Pons (tissue), 1 donor: ENCODE data around the gene PALM.
"Not testable (repeated sequence)": the region's sequence is repeated elsewhere in the genome, so short reads cannot be mapped to it uniquely, and the experiment has no call there.

Experiments
- DNase-seq: peaks from one replicate; pipeline ENCODE4 v3.0.0-alpha.2; 2016; ENCODE audit warnings: low spot score

Gene PALM

DNA sequence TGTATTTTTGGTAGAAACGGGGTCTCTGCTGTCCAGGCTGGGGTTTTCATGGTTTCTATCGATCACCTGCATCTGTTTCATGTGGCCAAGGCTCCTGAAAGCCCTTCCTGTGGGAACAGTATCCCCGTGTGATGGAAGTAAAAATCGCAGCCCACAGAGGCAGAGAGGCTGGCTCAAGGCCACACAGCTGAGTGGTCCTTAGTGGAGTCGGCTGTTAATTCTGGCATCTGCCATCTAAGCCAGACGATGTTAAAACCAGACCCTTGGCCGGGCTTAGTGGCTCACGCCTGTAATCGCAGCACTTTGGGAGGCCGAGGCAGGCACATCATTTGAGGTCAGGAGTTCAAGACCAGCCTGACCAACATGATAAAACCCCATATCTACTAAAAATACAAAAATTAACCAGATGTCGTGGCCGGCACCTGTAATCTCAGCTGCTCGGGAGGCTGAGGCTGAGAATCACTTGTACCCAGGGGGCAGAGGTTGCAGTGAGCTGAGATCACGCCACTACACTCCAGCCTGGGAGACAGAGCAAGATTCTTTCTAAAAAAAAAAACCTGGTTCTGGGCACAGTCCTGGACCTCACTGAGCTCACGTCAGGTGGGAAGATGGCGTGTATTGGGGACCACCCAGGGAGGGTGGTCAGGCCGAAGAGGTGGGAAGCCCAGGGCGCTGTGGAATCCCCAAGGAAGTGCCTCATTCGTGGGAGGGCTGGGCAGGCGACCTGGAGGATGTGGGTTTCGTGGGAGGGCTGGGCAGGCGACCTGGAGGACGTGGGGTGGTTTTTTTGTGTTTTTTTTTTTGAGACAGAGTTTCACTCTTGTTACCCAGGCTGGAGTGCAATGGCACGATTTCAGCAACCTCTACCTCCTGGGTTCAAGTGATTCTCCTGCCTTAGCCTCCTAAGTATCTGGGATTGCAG is 23.7 kb downstream of the PALM start:
- no peak for DNase-seq

DNA sequence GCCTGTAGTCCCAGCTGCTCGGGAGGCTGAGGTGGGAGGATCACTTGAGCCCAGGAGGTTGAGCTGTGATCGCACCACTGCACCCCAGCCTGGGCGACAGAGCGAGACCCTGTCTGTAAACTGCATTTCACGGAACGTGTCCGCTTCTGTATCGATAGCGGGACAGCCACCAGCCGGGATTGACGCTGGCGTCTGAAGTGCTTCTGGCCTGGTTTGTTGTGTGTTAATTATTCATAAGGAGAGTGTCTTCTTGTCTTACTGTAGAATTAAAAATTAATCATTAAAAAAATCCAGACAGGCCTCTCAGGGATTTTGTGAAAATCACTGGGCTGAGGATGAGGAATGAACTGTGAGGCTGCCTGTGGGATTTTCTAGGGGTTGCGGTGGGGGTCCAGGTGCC is 26.0 kb downstream of the PALM start:
- DNase-seq = no peak

GRCh38 chr19:736125-736524 is 27.4 kb downstream of the PALM start:
- DNase-seq = no peak

DNA sequence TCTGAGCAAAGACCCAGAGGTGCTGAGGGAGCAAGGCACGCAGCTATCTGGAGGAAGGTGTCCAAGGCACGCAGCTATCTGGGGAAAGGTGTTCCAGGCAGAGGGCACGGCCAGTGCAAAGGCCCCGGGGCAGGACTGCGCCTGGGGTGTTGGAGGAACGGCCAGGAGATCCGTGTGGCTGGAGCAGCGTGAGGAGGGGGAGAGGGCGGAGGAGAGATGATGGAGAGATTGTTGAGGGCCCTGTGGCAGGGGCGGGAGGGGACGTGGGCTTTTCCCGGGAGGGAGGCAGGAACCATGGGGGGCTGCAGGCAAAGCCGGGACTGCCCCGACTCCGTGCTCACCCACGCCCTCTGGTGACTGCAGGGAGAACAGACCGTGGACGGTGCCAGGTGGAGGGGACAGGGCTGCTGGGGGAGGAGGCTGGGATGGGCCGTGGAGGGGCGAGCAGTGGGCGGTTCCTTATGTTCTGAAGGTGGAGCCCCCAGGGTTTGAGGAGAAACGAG is 28.9 kb downstream of the PALM start:
- no peak for DNase-seq

GRCh38 chr19:738509-739128 is 29.9 kb downstream of the PALM start:
- no peak for DNase-seq

GRCh38 chr19:739998-740715 is 31.4 kb downstream of the PALM start:
- no peak for DNase-seq

DNA sequence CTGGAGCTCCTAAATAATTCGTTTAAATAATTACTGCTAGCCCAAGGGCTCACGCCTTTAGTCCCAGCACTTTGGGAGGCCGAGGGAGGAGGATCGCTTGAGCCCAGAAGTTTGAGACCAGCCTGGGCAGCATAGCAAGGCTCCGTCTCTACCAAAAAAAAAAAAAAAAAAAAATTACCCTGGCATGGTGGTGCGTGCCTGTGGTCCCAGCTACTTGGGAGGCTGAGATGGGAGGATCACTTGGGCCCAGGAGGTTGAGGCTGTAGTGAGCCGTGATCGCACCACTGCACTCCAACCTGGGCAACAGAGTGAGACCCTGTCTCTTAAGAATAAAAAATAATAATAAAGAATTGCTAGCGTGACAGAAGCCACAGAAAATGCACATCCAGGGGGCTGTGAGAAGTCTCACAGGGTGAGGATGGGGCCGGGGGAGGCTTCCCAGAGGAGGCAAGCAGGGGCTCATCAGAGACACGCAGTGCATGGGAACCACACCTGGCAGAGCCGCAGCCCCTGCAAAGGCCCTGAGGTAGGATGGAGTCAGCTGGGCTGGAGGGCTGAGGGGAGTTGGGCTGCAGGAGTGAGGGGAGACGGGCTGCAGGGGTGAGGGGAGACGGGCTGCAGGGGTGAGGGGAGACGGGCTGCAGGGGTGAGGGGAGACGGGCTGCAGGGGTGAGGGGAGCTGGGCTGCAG is 32.2 kb downstream of the PALM start:
- not testable (repeated sequence) for DNase-seq

DNA sequence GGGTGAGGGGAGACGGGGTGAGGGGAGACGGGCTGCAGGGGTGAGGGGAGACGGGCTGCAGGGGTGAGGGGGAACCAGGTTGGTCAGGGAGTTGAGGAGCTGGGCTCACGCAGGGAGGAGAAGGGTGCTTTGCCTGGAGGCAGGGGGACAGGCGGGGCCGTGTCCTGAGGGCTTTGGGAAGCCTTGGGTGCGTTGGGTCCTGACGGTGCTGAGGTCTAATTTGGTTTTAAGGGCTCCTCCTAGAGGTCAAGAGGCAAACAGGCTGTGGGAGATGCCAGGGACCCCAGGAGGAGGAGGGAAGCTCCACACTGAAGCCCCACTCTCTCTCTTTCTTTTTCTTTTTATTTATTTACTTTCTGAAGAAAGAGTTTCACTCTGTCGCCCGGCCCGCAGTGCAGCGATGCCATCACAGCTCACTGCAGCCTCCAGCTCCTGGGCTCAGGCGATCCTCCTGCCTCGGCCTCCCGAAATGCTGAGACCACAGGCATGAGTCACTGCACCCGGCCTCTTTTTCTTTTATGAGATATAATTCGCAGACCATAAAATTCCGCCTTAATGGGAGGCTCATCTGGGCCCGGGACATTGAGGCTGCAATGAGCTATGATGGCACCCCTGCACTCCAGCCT is 32.9 kb downstream of the PALM start:
- DNase-seq = no peak

GRCh38 chr19:742540-743075 is 33.9 kb downstream of the PALM start:
- no peak for DNase-seq

DNA sequence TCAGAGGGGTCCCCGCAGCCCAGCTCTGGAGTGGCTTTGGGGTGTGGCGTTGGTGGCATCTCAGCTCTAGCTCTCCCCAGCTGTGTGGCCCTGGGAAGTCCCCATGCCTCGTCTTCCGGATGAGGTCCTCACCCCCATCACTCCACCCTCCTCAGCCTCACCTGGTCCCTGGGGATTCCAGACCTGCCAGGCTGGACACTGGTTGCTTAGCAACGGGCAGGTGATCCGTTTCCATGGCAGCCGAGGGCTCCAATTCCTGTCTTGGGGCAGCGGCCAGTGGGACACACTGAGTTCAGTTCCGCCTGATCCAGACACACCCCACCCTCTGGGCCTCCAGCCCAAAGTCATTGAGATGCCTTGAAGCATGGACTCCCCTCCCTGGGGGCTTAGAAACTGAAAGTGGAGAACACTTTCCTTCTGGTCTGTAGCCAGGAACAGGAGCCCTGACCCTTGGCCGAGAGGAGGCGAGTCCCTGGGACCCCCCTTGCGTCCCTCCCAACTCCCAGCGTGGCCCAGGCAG is 34.5 kb downstream of the PALM start:
- no peak for DNase-seq

GRCh38 chr19:745138-745537 is 36.4 kb downstream of the PALM start:
- not testable (repeated sequence) for DNase-seq

DNA sequence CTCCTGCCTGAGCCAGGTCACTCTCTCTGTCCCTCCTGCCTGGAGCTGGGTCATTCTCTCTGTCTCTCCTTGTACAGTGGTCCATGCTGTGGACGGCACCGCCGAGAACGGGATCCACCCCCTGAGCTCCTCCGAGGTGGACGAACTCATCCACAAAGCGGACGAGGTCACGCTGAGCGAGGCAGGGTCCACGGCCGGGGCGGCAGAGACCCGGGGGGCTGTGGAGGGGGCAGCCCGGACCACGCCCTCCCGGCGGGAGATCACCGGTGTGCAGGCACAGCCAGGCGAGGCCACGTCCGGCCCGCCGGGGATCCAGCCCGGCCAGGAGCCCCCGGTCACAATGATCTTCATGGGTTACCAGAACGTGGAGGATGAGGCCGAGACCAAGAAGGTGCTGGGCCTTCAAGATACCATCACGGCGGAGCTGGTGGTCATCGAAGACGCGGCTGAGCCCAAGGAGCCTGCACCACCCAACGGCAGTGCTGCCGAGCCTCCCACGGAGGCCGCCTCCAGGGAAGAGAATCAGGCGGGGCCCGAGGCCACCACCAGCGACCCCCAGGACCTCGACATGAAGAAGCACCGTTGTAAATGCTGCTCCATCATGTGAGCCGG is 37.6 kb downstream of the PALM start:
- no peak for DNase-seq

GRCh38 chr19:746956-747355 is 38.2 kb downstream of the PALM start:
- DNase-seq = no peak

GRCh38 chr19:747432-748273 is 38.9 kb downstream of the PALM start:
- DNase-seq = no peak

GRCh38 chr19:748274-748598 is 39.5 kb downstream of the PALM start:
- DNase-seq = no peak

- no peak for DNase-seq
Measured at GRCh38 chr19:749811-750210, 41.1 kb downstream of the PALM start.

GRCh38 chr19:750640-751423 is 42.1 kb downstream of the PALM start, which contains the start of gene MISP:
MISP (plus strand) TSS chr19:751112; CDS start chr19:756947, 5,835 bp downstream.
- DNase-seq = no peak

DNA sequence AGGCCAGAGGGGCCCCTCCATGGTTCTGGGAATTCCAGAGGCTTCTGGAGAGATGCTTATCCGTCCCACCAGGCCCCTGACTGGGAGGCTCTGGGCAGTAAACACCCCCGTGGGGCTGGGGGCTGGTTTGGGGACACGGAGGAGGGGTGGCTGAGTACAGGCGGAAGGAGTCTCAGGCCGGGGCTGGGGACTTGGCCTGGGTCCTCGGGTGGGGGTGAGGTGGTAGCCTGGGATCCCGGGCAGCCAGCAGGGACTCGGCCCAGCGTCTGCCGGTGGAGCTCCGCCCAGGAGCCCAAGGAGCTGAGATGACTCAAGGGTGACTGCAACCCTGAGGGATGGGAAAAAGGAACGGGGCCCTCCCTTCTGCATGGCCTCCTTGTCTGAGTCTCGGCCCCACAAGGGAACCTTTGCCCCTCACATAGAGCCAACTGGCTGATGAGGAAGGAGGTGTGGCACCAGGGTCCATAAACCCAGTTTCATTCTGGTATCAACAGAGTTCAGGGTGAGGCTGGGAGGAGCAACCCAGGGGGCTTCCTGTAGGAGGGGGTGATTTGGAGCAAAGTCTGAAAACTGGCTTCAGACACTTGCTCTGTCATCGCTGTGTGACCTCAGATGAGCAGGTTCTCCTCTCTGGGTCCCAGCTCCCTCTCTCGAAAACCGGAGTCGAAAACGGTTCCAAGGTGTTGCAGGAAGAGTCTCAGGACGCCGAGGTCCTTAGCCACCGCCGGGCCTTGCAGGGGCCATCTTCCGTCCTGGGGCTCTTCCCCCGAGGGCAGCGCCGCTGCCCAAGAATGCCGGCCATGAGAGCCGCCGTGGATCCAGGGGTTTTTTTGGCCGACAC is 43.0 kb downstream of the PALM start:
- DNase-seq = no peak
